ENCODE measurements around the gene MSI2. TPM values are rescaled to one million over a fixed set of nuclear protein-coding genes. Genes with fewer than 3 reads are reported as not detected.

MSI2 gene
- total and polyA plus RNA-seq, 2 donors (not counting 1 experiment from before 2014, with no cell fraction given): 16.1 to 196 TPM

DNA sequence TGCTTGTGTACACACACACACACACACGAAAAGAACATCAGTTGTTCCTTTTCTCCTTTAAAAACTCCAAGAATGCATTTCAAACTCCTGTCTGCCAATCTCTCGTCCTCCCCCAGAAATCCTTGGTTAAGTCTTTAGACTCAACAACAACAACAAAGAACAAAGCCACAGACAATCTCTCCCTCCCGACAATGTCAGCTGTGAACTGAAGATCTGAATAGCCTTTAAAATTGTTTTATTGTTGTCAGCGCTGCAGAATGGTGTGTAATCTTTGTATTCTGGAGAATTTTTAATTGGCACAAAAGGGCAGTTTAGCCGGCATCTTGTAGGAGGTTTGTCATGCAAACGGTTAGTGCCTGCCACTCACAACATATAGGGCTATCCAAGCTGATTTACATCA is 219.5 kb downstream of the MSI2 start:
- no peaks in the 10 kb centered on the region for H3K27me3 ChIP-seq (replicated peaks in 1 of 4; ENCODE audit: control extremely low read depth in 1 of 4, control insufficient read depth in 3 of 4, insufficient read depth in 4 of 4, low read length in 3 of 4)
- no peak overlapping the region for H3K4me2 ChIP-seq (replicated peaks; ENCODE audit: low read depth, low read length, poor library complexity, severe bottlenecking)
- peaks cover 16% of the 10 kb centered on the region for H3K4me1 Mint-ChIP-seq
- no peaks in the 10 kb centered on the region for H3K9me3 Mint-ChIP-seq (ENCODE audit: insufficient read depth)
- H4K20me1 ChIP-seq (ENCODE audit: control insufficient read depth, insufficient read depth, low read length, poor library complexity, severe bottlenecking): peaks cover 29% of the 10 kb centered on the region
- WGBS (ENCODE audit: insufficient coverage): 100% methylated on average over 2 of the region's 6 CpGs
- no peaks in the 10 kb centered on the region for H3K36me3 ChIP-seq (replicated peaks in 1 of 2; ENCODE audit: control extremely low read depth in 1 of 2, control insufficient read depth in 1 of 2, extremely low read depth in 1 of 2, insufficient read depth in 2 of 2, low read length in 1 of 2)
- peaks cover 48% of the 10 kb centered on the region for H3K79me2 ChIP-seq (ENCODE audit: control insufficient read depth, insufficient read depth, low read length)
- H3K9ac ChIP-seq (ENCODE audit: low read length): no peak overlapping the region
- peaks cover 4 to 6% of the 10 kb centered on the region in 2 donors for H3K4me1 ChIP-seq (ENCODE audit: control insufficient read depth in 2 of 2, insufficient read depth in 2 of 2, low read length in 2 of 2)
- no peak overlapping the region for H3K4me3 Mint-ChIP-seq
- no peak overlapping the region for H3K27ac ChIP-seq (ENCODE audit: low read length in 2 of 2)
- H3K27ac Mint-ChIP-seq: peak overlapping the region; percentile 2
- ATAC-seq (ENCODE audit: low read depth) (no peak), DNase-seq (no peak)
- CTCF ChIA-PET: no interaction called here
- TF ChIP-seq, protein P1, sequence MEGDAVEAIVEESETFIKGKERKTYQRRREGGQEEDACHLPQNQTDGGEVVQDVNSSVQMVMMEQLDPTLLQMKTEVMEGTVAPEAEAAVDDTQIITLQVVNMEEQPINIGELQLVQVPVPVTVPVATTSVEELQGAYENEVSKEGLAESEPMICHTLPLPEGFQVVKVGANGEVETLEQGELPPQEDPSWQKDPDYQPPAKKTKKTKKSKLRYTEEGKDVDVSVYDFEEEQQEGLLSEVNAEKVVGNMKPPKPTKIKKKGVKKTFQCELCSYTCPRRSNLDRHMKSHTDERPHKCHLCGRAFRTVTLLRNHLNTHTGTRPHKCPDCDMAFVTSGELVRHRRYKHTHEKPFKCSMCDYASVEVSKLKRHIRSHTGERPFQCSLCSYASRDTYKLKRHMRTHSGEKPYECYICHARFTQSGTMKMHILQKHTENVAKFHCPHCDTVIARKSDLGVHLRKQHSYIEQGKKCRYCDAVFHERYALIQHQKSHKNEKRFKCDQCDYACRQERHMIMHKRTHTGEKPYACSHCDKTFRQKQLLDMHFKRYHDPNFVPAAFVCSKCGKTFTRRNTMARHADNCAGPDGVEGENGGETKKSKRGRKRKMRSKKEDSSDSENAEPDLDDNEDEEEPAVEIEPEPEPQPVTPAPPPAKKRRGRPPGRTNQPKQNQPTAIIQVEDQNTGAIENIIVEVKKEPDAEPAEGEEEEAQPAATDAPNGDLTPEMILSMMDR (IDR thresholded peaks at IDR 0.05): no peak
- intact Hi-C loops (cut with micrococcal nuclease): no loop called here
- POLR2A ChIA-PET: no interaction called here
- H3K4me3 ChIP-seq (ENCODE audit: control extremely low read depth in 1 of 5, extremely low read depth in 1 of 5, insufficient read depth in 1 of 5, low read depth in 2 of 5, low read length in 4 of 5): no peak overlapping the region
- H2AFZ ChIP-seq (ENCODE audit: insufficient read depth, low read depth, low read length, poor library complexity, severe bottlenecking): no peak overlapping the region
- no peaks in the 10 kb centered on the region for H3K27me3 Mint-ChIP-seq
- no peaks in the 10 kb centered on the region for H3K9me3 ChIP-seq (ENCODE audit: control extremely low read depth in 1 of 3, control insufficient read depth in 2 of 3, insufficient read depth in 1 of 3, low read length in 2 of 3)

- DNase-seq (no peak), ATAC-seq (ENCODE audit: low read depth) (no peak)
- intact Hi-C loops (cut with micrococcal nuclease): no loop called here
- POLR2A ChIA-PET: interaction anchor here (0.6 kb wide), 1 partner anchor 97 kb away, joined by 7 read pairs; no protein-coding TSS in a partner anchor
- H3K4me3 Mint-ChIP-seq: no peak overlapping the region
- CTCF ChIA-PET: no interaction called here
- no peaks in the 10 kb centered on the region for H3K36me3 ChIP-seq (replicated peaks in 1 of 2; ENCODE audit: control extremely low read depth in 1 of 2, control insufficient read depth in 1 of 2, extremely low read depth in 1 of 2, insufficient read depth in 2 of 2, low read length in 1 of 2)
- no peaks in the 10 kb centered on the region for H3K27me3 Mint-ChIP-seq
- H3K4me1 Mint-ChIP-seq: peaks cover 13% of the 10 kb centered on the region
- H3K4me2 ChIP-seq (replicated peaks; ENCODE audit: low read depth, low read length, poor library complexity, severe bottlenecking): no peak overlapping the region
- no peak overlapping the region for H3K27ac ChIP-seq (ENCODE audit: low read length in 2 of 2)
- peaks cover 4 to 6% of the 10 kb centered on the region in 2 donors for H3K4me1 ChIP-seq (ENCODE audit: control insufficient read depth in 2 of 2, insufficient read depth in 2 of 2, low read length in 2 of 2)
- 92% methylated on average over 6 of the region's 9 CpGs for WGBS (ENCODE audit: insufficient coverage)
- TF ChIP-seq, protein P1 (IDR thresholded peaks at IDR 0.05): no peak
- TF ChIP-seq EZH2 (IDR thresholded peaks at IDR 0.05; ENCODE audit: borderline replicate concordance, insufficient read depth, low read depth, low read length, poor library complexity, severe bottlenecking): no peak
- peaks cover 24% of the 10 kb centered on the region for H4K20me1 ChIP-seq (ENCODE audit: control insufficient read depth, insufficient read depth, low read length, poor library complexity, severe bottlenecking)
- peaks cover 30% of the 10 kb centered on the region for H3K79me2 ChIP-seq (ENCODE audit: control insufficient read depth, insufficient read depth, low read length)
- no peak overlapping the region for H3K9ac ChIP-seq (ENCODE audit: low read length)
- H3K4me3 ChIP-seq (ENCODE audit: control extremely low read depth in 1 of 5, extremely low read depth in 1 of 5, insufficient read depth in 1 of 5, low read depth in 2 of 5, low read length in 4 of 5): no peak overlapping the region
- no peaks in the 10 kb centered on the region for H3K9me3 Mint-ChIP-seq (ENCODE audit: insufficient read depth)
- no peak overlapping the region for H2AFZ ChIP-seq (ENCODE audit: insufficient read depth, low read depth, low read length, poor library complexity, severe bottlenecking)
- H3K27ac Mint-ChIP-seq: no peak overlapping the region
- no peaks in the 10 kb centered on the region for H3K9me3 ChIP-seq (ENCODE audit: control extremely low read depth in 1 of 3, control insufficient read depth in 2 of 3, insufficient read depth in 1 of 3, low read length in 2 of 3)
- H3K27me3 ChIP-seq (replicated peaks in 1 of 4; ENCODE audit: control extremely low read depth in 1 of 4, control insufficient read depth in 3 of 4, insufficient read depth in 4 of 4, low read length in 3 of 4): no peaks in the 10 kb centered on the region
Measured at GRCh38 chr17:57477522-57478362, 221.4 kb downstream of the MSI2 start.

Data from B cell (primary cell).